IMR-90 (cell line): Measurements from ENCODE around the gene APP.

Experiments used
- BHLHE40 ChIP-seq: fragments of 150-350 bp; IDR thresholded peaks from 2 replicates; pipeline ENCODE4 v1.6.1; 2016; ENCODE audit warnings: mild to moderate bottlenecking, low read depth, low read length
- CHD1 ChIP-seq: IDR thresholded peaks from 2 replicates; pipeline ENCODE4 v1.6.1; 2012; ENCODE audit warnings: low read depth, low read length, improper control_type of control experiment
- CTCF ChIP-seq: conservative IDR thresholded peaks from 2 replicates; pipeline ENCODE4 v1.5.1; 2012; ENCODE audit warnings: mild to moderate bottlenecking, low read depth, low read length, improper control_type of control experiment
- MAFK ChIP-seq: IDR thresholded peaks from 2 replicates; pipeline ENCODE4 v1.6.1; 2012; ENCODE audit warnings: low read depth, low read length, improper control_type of control experiment
- MAZ ChIP-seq: IDR thresholded peaks from 2 replicates; pipeline ENCODE4 v1.6.1; 2012; ENCODE audit warnings: low read depth, mild to moderate bottlenecking, low read length, improper control_type of control experiment, moderate library complexity, borderline replicate concordance
- NFE2L2 ChIP-seq: fragments of 150-350 bp; IDR thresholded peaks from 2 replicates; pipeline ENCODE4 v1.6.1; 2016; ENCODE audit warnings: low read depth, mild to moderate bottlenecking, low read length
- POLR2A ChIP-seq: IDR thresholded peaks from 2 replicates; pipeline ENCODE4 v1.6.1; 2012; ENCODE audit warnings: mild to moderate bottlenecking, low read depth, low read length
- RAD21 ChIP-seq: IDR thresholded peaks from 2 replicates; pipeline ENCODE4 v1.6.1; 2012; ENCODE audit warnings: low read length, improper control_type of control experiment
- RCOR1 ChIP-seq: IDR thresholded peaks from 2 replicates; pipeline ENCODE4 v1.6.1; 2012; ENCODE audit warnings: mild to moderate bottlenecking, low read length, improper control_type of control experiment; ENCODE audit not compliant: insufficient replicate concordance
- RFX5 ChIP-seq: IDR thresholded peaks from 2 replicates; pipeline ENCODE4 v1.8.0; 2012; ENCODE audit warnings: low read depth, mild to moderate bottlenecking, low read length, moderate library complexity

DNA sequence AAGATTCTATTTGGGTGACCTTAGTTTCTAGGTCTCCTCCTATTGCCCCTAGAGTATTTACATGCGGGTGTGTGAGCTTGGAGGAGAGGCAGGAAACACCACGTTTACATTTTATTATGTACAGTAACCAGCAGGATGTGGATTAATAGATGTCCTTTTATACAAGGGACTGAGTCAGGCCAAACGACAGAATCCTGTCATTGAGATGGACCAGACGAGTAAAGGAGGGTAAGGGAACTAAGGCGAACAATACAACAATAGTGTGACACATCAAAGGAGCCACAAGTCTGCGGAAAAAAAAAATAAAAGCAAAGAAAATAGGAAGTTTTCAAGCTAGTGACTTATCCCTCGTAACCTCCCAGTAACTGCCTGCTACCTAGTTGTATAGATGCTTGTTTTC, 284.7 kb downstream of the APP start:
- TF ChIP-seq CTCF: no peak
- TF ChIP-seq POLR2A: no peak
- no peak for TF ChIP-seq RCOR1
- no peak for TF ChIP-seq MAZ
- TF ChIP-seq BHLHE40: no peak
- TF ChIP-seq RFX5: no peak
- no peak for TF ChIP-seq RAD21
- TF ChIP-seq MAFK: no peak
- TF ChIP-seq NFE2L2: no peak
- TF ChIP-seq CHD1: no peak
